Fibroblast of upper back skin (primary cell): Measurements from ENCODE around the gene CTTNBP2.

Experiments
- DNase-seq: peaks from one replicate; pipeline ENCODE4 v3.0.0-alpha.2; 2013

CTTNBP2 gene, protein sequence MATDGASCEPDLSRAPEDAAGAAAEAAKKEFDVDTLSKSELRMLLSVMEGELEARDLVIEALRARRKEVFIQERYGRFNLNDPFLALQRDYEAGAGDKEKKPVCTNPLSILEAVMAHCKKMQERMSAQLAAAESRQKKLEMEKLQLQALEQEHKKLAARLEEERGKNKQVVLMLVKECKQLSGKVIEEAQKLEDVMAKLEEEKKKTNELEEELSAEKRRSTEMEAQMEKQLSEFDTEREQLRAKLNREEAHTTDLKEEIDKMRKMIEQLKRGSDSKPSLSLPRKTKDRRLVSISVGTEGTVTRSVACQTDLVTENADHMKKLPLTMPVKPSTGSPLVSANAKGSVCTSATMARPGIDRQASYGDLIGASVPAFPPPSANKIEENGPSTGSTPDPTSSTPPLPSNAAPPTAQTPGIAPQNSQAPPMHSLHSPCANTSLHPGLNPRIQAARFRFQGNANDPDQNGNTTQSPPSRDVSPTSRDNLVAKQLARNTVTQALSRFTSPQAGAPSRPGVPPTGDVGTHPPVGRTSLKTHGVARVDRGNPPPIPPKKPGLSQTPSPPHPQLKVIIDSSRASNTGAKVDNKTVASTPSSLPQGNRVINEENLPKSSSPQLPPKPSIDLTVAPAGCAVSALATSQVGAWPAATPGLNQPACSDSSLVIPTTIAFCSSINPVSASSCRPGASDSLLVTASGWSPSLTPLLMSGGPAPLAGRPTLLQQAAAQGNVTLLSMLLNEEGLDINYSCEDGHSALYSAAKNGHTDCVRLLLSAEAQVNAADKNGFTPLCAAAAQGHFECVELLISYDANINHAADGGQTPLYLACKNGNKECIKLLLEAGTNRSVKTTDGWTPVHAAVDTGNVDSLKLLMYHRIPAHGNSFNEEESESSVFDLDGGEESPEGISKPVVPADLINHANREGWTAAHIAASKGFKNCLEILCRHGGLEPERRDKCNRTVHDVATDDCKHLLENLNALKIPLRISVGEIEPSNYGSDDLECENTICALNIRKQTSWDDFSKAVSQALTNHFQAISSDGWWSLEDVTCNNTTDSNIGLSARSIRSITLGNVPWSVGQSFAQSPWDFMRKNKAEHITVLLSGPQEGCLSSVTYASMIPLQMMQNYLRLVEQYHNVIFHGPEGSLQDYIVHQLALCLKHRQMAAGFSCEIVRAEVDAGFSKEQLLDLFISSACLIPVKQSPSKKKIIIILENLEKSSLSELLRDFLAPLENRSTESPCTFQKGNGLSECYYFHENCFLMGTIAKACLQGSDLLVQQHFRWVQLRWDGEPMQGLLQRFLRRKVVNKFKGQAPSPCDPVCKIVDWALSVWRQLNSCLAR (N-terminal part only)

DNA sequence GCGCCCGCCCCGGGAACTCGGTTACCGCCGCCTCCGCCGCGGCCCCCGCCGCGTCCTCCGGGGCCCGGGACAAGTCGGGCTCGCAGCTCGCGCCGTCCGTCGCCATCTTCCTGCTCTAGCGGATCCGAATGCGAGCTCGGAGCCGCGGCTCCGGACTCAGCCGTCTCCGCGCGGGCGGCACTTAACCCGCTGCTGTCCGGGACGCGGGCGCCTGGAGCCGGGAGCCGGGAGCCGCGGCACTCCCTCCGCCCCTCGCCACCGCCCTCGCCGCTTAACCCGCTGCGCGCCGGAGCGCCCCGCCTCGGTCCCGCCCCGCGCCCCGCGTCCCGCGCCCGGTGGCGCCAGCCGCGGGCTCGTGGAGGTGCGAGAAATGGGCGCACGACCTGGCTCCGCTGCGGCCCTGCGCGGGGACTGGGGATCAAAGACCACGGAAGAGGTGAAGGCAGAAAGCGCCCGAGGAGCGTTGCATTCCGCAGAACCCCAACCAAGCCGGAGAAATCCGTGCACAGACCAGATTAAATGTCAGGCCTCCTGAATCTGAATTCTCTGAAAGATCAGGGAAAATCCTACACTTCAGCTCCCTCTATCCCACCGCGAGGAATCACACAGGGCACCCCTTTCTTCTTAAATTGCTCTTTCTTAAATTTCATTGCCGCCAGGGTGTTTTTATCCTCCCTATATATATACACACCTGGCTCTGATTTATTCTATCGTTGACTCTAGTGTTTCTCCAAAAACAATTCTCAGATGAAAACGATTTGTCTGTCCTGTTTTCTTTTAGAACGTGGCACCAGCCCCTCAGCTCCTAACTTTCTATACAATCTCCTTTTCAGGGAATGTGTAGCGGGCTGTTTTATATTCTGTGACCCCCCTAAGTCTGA lies at the start of gene CTTNBP2:
CTTNBP2 (minus strand) TSS at position 132 of the 881 bp plus-strand sequence; CDS start at position 106, 26 bp downstream.
- peak; percentile 41 for DNase-seq

DNA sequence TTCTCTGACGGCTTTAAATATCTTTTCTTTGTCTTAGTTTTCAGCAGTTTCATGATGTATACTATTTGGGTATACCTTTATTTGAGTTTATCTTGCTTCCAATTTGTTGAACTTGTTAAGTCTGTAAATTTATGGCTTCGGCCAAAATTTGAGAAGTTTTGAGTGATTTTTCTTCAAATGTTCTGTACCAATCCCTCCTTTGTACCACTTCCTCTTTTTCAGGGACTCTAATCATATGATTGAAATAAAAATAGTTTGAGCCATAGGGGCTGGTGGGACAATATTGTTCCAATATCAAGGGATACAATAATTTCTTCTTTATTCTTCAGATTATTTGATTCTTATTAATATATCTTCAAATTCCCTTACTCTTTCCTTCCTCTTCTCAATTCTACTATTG lies 43.1 kb upstream of the CTTNBP2 start:
- DNase-seq = no peak

DNA sequence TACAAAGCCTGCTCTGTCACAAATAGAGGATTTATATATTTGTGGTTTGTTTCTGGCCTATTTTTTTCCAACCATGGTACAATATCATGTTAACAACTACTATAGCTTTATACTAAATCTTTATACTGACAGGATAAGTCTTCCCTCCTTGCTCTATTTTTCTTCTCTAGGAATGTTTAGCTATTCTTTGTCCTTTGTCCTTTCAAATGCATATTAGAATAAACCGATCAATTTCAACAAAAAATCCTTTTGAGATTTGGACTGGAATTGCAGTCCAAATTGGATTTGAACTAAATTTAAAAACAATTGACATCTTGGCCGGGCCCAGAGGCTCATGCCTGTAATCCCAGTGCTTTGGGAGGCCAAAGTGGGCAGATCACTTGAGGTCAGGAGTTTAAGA lies 39.2 kb upstream of the CTTNBP2 start:
- no peak for DNase-seq

DNA sequence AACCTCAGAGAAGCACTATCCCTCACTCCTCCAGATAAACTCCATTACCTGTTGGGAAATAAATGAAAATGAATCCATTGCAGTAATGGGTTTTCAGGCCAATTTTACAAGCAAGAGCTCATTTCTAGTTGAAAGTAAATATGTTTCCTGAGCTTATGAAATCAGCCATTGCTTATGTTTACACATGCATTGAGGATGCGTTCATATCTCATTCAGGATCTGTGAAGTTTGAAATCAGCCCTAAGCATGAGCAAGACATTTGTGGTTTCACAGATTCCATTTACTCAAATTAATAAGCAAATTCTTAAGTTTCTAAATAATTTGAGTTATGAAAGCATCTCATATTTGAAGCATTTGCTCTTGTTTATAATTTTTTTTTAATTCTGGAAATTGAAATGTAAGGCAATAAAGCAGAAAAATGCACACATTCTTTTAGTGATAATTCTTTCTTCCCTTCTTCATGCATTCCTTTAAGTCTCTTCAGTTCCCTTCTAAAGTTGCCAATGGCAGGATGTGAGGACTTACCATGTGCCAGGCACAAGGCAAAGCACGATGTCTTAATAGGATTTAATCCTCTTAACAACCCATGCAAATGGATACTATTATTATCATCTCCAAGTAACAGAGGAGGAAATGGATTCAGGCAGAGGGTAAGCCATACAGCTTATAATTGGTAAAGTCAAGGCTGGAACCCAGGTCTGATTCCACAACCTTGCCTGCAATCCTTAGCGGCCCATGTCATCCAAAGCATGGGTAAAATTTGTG lies 35.0 kb upstream of the CTTNBP2 start:
- DNase-seq = no peak

DNA sequence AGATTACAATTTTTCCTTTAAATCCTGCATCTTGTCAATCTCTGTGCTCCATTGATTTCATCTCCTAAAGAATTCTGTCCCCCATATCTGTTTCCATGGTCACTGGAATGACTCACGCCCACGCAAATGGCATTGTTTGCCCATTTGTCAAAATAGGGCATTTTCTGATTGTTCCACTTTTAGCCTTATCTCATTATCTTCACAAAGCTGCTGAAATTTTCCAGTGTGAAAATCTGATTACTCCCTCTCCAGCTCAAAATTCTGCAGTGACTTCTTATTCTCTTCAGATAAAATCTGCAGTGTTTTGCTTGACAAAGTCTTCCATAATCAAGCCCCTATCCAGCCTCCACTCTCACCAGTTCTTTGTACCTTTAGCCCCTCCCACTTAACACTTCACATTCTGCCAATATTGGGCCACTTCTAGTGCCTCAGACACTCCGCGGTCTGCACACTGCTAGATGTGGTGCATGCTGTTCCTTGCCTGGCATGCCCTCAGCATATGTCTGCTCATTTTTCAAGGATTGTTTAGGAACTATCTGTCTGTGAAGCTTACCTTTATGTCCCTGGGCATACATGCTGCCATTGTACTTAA lies 33.9 kb upstream of the CTTNBP2 start:
- DNase-seq = no peak

DNA sequence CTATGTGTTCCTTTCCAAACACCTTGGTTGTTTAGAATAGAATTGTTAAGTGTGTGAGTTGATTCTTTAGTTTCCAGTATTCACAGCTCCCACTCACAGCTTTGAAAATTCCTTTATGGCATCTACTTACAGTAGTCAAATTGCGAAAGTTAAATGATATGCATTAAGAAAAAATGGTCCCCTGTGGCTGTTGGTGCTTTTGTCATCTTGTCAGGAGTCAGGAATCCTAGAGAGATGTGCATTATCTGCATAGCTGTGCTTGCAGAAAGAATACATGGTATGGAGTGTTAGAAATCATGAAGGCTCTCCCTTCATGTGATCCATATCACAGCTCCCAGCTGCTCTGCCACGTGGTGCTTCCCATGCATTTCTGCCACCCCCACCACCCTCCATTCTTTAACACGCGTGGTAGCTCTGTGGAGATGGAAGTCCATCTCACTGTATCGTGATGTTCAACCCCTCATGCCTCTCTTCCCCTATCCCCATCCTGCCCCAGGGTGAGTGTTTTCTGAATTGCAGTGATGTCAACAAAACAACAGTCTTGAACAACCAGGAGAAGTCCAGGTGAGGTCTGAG lies 29.2 kb upstream of the CTTNBP2 start:
- no peak for DNase-seq

DNA sequence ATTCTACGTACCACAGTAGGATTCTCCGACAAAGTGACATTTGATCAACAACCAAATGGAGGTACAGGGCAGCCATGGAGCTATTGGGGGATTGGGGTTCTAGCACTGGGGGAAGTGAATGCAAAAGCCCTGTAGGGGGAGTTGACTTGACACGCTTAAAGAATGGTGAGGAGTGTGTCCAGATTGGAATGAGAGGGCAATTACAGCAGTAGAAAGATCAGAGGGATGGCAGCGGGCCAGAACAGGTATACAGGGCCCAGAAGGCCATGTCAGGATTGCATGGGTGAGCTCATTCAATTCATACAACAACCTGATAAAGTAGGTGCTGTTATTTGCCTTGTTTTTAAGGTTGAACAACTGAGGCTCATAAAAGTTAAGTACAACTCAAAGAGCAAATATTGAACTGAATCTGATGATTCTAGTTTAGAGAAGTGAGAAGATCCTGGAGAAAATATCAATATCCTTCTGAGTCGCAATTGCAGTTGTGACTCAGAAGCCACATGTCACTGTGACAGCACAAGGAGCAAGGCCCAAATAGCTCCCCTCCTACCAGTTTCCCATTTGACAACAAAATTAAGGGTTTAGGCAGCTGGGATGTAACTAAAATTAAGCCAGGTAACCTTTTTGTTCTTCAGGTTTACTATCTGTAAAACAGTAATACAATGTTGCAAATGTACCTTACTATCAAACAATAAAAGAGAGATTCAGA lies 28.0 kb upstream of the CTTNBP2 start:
- DNase-seq = no peak

DNA sequence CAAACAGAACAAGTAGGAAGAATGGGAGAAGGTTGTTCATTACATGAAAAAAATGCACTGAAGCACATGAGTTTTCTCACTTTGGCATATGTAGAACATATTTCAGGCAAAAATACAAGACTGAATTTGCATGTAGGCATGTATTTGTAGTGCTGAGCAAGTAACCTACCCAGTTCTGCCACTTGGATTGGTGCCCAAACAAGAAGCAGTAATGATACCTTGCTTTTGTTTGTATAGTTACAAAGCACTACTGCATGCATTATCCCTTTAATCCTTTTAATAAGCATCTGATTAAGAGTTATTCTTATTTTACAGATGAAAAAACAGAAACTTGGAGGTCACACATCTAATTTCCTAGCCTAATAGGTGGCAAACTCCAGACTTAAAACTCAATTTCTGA lies 23.1 kb upstream of the CTTNBP2 start:
- no peak for DNase-seq

DNA sequence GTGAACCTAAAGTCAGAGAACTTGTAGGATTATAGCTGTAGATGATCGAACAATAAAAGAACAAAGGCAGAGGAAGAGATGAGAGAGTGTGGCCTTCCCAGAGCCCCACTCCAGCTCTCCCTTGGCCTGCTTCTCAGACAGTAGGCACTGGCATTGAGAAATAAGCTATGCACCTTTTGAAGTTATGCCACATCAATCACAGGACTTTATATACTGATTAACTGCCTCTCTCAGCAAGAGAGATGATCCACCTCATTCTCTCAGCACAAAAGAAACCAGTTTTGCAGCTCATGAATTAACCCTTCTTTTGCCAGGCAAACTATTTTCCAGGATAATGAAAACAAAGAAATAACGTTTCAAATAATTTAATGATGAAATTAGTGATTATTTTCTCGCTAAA lies 22.0 kb upstream of the CTTNBP2 start:
- no peak for DNase-seq

DNA sequence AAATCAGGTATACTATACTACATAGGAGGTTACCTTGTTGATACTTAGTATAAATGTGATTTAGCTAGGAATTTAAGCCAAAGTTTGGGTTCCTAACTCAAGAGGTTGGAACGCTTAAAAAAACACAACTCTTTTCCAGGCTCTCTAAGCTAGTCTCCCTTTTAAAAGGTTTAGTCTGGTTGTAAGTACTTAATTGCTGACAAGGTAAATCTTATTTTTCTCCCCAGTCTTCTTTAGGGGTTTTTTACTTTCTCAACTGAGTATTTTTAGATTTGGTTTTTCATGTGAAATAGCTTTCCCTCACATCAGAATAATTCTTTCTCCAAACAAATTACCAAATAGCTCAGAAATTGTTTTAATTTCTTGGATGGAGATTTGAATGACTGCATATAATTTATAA lies 20.8 kb upstream of the CTTNBP2 start:
- DNase-seq = no peak

DNA sequence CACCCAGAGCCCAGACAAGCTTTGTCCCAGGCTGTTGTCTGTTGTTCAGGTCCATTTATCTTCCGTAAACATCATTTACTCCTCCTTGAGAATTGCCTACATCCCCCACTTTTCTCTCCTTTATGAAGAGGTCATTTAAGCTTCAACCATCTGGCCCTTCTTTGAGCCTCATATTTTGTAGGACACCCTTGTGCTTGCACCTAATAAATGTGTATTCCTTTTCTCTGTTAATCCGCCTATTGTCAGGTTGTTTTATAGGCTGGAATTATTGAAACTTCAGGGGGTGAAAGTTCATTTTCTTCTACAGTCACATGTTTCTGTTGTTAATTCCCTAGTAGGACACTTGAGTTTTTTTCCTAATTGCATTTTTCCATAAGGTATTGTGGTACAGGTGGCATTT lies 19.6 kb upstream of the CTTNBP2 start:
- no peak for DNase-seq

DNA sequence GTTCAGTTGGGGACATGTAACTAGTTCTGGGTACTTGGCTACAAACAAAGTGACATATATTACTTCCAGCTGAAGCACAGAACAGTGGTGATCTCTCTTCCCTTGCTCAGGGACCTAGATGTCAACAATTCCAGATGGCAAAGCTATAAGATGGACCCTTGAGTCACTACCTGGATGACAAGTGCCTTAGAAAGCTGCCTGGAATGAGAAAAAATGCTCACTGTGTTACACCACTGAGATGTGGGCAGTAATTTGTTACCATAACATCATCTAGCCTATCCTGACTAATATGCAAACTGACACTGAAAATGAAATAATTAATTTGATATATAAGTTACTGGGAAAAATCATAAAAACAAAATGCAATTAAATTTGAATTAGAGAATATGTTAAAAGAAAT lies 16.4 kb upstream of the CTTNBP2 start:
- DNase-seq = no peak

DNA sequence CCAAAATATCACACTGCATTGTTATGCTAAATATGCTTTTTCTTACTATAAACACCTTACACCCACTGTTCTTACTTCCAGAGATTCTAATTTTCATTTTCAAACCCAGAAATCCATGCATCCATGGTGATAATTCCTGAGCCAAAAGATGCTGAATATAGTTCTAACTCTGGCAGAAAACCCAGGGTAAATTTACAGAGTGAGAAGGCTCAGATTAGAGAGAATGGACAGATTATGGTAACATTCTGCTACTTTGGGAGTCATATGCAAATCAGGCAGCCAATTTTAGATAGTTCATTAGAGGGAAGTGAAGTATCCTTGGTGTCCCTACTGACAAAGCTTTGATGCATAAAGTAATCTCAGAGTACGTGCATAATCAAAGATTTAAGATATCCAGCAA lies 15.4 kb upstream of the CTTNBP2 start:
- DNase-seq = no peak

DNA sequence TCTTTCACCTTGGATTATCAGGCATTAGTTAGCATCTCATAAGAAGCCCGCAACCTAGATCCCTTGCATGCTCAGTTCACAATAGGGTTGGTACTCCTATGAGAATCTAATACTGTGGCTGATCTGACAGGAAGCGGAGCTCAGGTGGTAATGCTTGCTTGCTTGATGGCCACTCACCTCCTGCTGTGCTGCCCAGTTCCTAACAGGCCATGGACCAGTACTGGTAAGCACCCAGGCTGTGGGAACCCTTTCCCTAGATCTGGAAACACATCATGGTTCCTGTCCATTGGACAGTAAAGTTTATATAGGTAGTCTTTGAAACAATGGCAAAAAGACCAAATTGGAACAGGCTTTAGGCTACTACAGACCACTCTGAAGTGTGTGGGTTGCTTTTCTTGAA lies 9.4 kb upstream of the CTTNBP2 start:
- DNase-seq = no peak

DNA sequence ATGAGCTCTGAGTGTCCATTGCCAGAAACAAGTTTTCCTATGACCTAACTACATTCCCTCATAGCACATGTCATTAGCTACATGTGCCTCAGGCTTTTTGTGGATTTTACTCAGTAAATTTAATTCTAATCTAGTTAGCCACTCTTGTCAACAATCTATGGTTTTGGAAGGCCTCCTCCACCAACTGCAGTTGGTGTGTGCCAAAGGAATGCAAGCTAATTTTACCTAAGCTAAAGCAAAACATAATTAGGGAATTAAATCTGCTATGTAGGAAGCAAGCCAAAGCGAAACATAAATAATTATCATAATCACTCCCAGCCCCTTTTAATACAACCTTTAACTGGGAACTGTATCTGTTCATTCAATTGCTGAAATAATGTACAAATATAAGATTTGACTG lies 3.5 kb upstream of the CTTNBP2 start:
- DNase-seq = no peak

DNA sequence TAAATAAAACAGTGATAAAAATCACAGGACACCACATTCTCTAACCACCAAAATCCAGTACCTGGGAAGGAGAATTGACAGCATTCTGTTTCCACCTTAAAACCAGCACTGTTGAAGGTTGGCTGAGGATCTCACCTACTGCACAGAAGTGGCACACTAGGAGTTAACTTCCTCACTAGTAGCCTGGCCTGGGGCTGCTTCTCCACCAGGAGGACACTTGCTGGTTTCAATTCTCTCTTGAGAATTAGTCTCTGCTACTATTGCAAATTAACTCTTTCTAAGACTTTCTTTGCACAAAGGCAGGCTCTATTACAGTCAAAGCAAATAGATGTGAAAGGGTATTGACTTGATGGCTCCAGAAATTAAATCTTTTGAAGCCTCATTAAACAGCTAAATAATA lies 2.3 kb upstream of the CTTNBP2 start:
- no peak for DNase-seq

DNA sequence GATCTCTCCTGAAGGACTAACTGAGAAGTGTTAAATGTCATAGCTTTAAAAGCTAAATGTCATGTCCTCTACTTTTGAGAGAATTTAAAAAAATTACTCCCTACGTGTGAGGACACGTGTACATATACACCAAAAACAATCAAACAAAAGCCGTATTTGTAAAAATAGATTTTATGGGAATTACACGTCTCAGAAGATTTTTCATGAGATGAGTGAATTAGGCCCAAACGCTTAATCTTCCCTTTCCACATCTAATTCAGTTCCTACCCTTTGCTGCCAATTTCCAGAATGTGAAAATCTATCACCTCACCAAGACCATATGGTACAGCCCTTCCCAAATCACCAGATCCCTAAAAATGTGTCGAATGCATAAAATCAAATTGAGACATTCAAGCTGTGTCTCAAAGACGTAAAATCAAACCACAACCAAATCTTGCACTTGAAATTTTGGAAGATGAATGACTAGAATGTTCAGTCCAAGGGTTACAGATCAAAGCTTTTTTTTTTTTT lies 1.0 kb upstream of the CTTNBP2 start:
- no peak for DNase-seq

DNA sequence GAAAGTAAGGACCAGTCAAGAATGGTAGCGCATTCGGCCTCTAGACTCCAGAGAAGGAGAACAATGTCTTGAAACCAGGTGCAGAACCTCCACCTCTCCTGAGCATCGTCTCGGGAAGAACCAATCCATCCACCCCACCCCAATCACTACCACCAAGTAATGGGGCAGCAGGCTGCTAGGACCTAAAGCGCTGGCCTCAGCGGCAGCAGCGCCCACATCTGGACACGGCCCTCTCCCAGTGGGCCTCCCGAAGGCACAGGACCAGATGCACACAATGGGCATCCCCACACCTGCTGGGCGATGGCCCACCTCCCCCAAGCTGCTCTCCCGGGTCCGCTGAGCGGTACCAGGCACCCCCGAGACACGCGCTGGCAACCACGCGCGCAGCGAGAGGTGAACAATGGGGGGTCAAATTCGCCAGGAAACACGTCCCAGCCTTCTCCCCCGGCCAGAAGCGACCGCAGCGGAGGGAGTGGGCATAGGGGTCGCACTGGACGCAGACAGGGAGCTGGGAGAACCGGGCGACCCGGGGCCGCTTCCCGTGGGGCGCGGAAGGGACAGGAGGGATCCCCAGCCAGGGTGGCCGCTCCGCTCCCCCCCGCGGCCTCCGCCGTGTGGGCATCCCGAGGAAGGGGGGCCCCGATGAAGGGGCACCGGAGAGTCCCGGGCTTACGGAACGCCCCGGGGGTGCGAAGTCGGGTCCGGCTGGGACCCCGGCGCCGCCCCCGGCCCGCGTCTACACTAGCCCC lies 506 bp downstream of the CTTNBP2 start:
- DNase-seq = no peak
